PC-3 (cell line): ENCODE measurements around the gene C1GALT1C1. TPM values are rescaled to one million over a fixed set of nuclear protein-coding genes. Genes with fewer than 3 reads are reported as not detected.

Experiments
- ATAC-seq: fragments of 200-7000 bp; cut with Tn5 transposase; 2 replicates; pipeline ENCODE4 v1.9.1; 2020; ENCODE audit warnings: mild to moderate bottlenecking, moderate library complexity
- BruUV-seq: library from RNA; stranded (reverse); fragments of 400-500 nt; replicated peaks from 2 replicates; lab custom pipeline; 2021; lab: Mats Ljungman, UMichigan
- CTCF ChIA-PET: fragments of 300-600 bp; sonication (Branson Sonifier 250); formaldehyde crosslinking; loops from one replicate; lab custom pipeline; 2022; ENCODE audit warnings: antibody characterized with exemption; lab: Charles Lee
- POLR2A ChIA-PET: fragments of 300-600 bp; sonication (Branson Sonifier 250); formaldehyde crosslinking; loops from one replicate; lab custom pipeline; 2022; ENCODE audit warnings: antibody characterized with exemption; ENCODE audit not compliant: unreplicated experiment; lab: Charles Lee
- DNase-seq: peaks from one replicate; pipeline ENCODE4 v3.0.0-alpha.2; 2015
- H2AFZ ChIP-seq: fragments of 300-600 bp; sonication (generic); 2 replicates; pipeline ENCODE4 v1.6.0; 2016; ENCODE audit warnings: antibody characterized with exemption, low read length
- H3F3A ChIP-seq: fragments of 300-600 bp; sonication (generic); one replicate; pipeline ENCODE4 v1.6.0; 2017; ENCODE audit warnings: antibody characterized with exemption, low read length, control low read depth, mild to moderate bottlenecking; ENCODE audit not compliant: unreplicated experiment
- H3K27ac ChIP-seq: fragments of 300-600 bp; sonication (generic); 2 replicates; pipeline ENCODE4 v1.5.1; 2016; ENCODE audit warnings: mild to moderate bottlenecking, low read length
- H3K27me3 ChIP-seq: fragments of 300-600 bp; sonication (generic); 2 replicates; pipeline ENCODE4 v1.6.1; 2016; ENCODE audit warnings: low read length, mixed read lengths
- H3K36me3 ChIP-seq: fragments of 300-600 bp; sonication (generic); 2 replicates; pipeline ENCODE4 v1.6.1; 2016; ENCODE audit warnings: low read depth, mixed run types, low read length, mixed read lengths
- H3K4me1 ChIP-seq: fragments of 300-600 bp; sonication (generic); 2 replicates; pipeline ENCODE4 v1.5.1; 2016; ENCODE audit warnings: low read length; ENCODE audit not compliant: insufficient read depth
- H3K4me2 ChIP-seq: fragments of 300-600 bp; sonication (generic); 2 replicates; pipeline ENCODE4 v1.6.0; 2016; ENCODE audit warnings: low read length
- H3K4me3 ChIP-seq: fragments of 300-600 bp; sonication (generic); 2 replicates; pipeline ENCODE4 v1.5.1; 2016; ENCODE audit warnings: mild to moderate bottlenecking, low read length, mixed read lengths
- H3K79me2 ChIP-seq: fragments of 300-600 bp; sonication (generic); 2 replicates; pipeline ENCODE4 v1.6.1; 2017; ENCODE audit warnings: low read length, mixed read lengths
- H3K9ac ChIP-seq: fragments of 300-600 bp; sonication (generic); 2 replicates; pipeline ENCODE4 v1.6.0; 2016; ENCODE audit warnings: mild to moderate bottlenecking, low read length
- H3K9me2 ChIP-seq: fragments of 300-600 bp; sonication (generic); replicated peaks from 2 replicates; pipeline ENCODE4 v1.6.1; 2016; ENCODE audit warnings: mixed run types, low read length, mixed read lengths
- H3K9me3 ChIP-seq: fragments of 300-600 bp; sonication (generic); 2 replicates; pipeline ENCODE4 v1.6.1; 2016; ENCODE audit warnings: low read length, mixed read lengths
- H4K20me1 ChIP-seq: fragments of 300-600 bp; sonication (generic); 2 replicates; pipeline ENCODE4 v1.6.1; 2016; ENCODE audit warnings: low read length, mixed read lengths
- EZH2 ChIP-seq: fragments of 300-600 bp; sonication (generic); IDR thresholded peaks from one replicate; pipeline ENCODE4 v1.6.1; 2017; ENCODE audit warnings: antibody characterized with exemption, mild to moderate bottlenecking, low read length; ENCODE audit not compliant: unreplicated experiment
- EZH2phosphoT487 ChIP-seq: fragments of 300-600 bp; sonication (generic); IDR thresholded peaks from 2 replicates; pipeline ENCODE4 v1.6.1; 2018; ENCODE audit warnings: mild to moderate bottlenecking, antibody characterized with exemption, low read length, borderline replicate concordance
- intact Hi-C: fragments of 100-400 bp; cut with micrococcal nuclease; formaldehyde crosslinking; loops from 2 replicates; pipeline ENCODE4 v1.9.0; 2023
- total RNA-seq: library from RNA; depleted of rRNA; stranded (reverse); fragments of >200 nt; gene quantifications from 2 replicates; pipeline ENCODE4 v1.2.3, GENCODE V29; 2014
- TF ChIP-seq, protein P1 (sequence below): fragments of 300-600 bp; sonication (generic); conservative IDR thresholded peaks from 2 replicates; pipeline ENCODE4 v1.5.1; 2017; ENCODE audit warnings: antibody characterized with exemption, low read depth, mild to moderate bottlenecking, low read length

The C1GALT1C1 gene
- total RNA-seq, 1 experiment from 2014 or later = 37.2 TPM

- Histone ChIP-seq H3K4me1 (peaks cover 9% of the 10 kb centered on the region), H3K9ac (no peak overlapping the region), H3F3A (no peaks in the 10 kb centered on the region), H3K27ac (no peak overlapping the region), H3K36me3 (no peaks in the 10 kb centered on the region), H3K9me3 (no peaks in the 10 kb centered on the region), H2AFZ (no peak overlapping the region), H3K9me2 (no peaks in the 10 kb centered on the region), H3K4me2 (no peak overlapping the region), H4K20me1 (no peaks in the 10 kb centered on the region), H3K4me3 (no peak overlapping the region), H3K79me2 (peaks cover 37% of the 10 kb centered on the region), H3K27me3 (no peaks in the 10 kb centered on the region)
- TF ChIP-seq EZH2 (no peak), EZH2phosphoT487 (no peak)
- TF ChIP-seq, protein P1, sequence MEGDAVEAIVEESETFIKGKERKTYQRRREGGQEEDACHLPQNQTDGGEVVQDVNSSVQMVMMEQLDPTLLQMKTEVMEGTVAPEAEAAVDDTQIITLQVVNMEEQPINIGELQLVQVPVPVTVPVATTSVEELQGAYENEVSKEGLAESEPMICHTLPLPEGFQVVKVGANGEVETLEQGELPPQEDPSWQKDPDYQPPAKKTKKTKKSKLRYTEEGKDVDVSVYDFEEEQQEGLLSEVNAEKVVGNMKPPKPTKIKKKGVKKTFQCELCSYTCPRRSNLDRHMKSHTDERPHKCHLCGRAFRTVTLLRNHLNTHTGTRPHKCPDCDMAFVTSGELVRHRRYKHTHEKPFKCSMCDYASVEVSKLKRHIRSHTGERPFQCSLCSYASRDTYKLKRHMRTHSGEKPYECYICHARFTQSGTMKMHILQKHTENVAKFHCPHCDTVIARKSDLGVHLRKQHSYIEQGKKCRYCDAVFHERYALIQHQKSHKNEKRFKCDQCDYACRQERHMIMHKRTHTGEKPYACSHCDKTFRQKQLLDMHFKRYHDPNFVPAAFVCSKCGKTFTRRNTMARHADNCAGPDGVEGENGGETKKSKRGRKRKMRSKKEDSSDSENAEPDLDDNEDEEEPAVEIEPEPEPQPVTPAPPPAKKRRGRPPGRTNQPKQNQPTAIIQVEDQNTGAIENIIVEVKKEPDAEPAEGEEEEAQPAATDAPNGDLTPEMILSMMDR = no peak
- no peak for ATAC-seq
- ChIA-PET CTCF (no interaction called here), POLR2A (no interaction called here)
- intact Hi-C loops = no loop called here
- no TSS peak for BruUV-seq
- DNase-seq = no peak
Measured at GRCh38 chrX:120625371-120625770, 4.5 kb downstream of the C1GALT1C1 start.

DNA sequence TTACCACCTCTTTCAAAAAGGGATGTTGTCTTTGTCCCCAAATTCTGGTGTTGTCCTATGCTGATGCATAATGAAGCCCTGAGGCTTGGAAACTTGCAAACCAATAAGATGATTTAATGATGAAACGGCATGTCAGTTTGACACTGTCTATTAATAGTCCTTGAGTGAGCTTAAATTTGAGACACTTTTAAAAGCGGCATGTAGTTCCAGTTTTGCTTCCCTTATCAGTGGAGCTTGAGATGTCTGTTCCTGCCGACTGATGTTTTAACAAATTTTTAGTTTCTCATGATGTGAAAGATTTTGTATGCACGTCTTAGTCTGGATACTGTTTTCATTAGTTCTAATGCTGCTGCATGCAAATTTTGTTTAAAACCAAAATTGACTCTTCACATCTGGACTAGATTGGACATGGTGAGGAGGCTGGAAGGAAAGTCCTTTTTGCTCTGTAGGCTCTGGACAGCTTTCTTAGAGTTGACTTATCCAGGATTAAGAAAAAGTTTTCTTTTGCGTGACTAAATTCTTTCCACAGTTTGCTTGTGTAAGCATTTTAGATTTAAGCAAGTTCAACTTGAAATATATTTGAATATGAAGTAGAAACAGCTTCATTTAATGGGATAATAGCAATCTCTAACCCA is 11.7 kb downstream of the C1GALT1C1 start:
- H3K27me3 ChIP-seq = no peaks in the 10 kb centered on the region
- no peaks in the 10 kb centered on the region for H3K4me1 ChIP-seq
- H2AFZ ChIP-seq = no peak overlapping the region
- POLR2A ChIA-PET = no interaction called here
- no peak overlapping the region for H3K4me2 ChIP-seq
- H4K20me1 ChIP-seq = no peaks in the 10 kb centered on the region
- TF ChIP-seq, protein P1 = no peak
- TF ChIP-seq EZH2 (no peak), EZH2phosphoT487 (no peak)
- no peaks in the 10 kb centered on the region for H3F3A ChIP-seq
- ATAC-seq (no peak), DNase-seq (no peak)
- no peaks in the 10 kb centered on the region for H3K79me2 ChIP-seq
- H3K27ac ChIP-seq = no peak overlapping the region
- no peak overlapping the region for H3K4me3 ChIP-seq
- intact Hi-C loops = no loop called here
- peaks cover 15% of the 10 kb centered on the region; the same call in 1 of the 2 replicates for H3K36me3 ChIP-seq
- H3K9ac ChIP-seq = no peak overlapping the region
- CTCF ChIA-PET = no interaction called here
- BruUV-seq = no TSS peak
- no peaks in the 10 kb centered on the region for H3K9me2 ChIP-seq
- H3K9me3 ChIP-seq = no peaks in the 10 kb centered on the region

- Histone ChIP-seq H3K79me2 (no peaks in the 10 kb centered on the region), H3K9ac (no peak overlapping the region), H3K4me3 (no peak overlapping the region), H3K4me2 (no peak overlapping the region), H3F3A (no peaks in the 10 kb centered on the region), H3K9me2 (no peaks in the 10 kb centered on the region), H3K36me3 (peaks cover 15% of the 10 kb centered on the region; the same call in 1 of the 2 replicates), H3K27ac (no peak overlapping the region), H3K27me3 (no peaks in the 10 kb centered on the region), H3K4me1 (no peaks in the 10 kb centered on the region), H4K20me1 (no peaks in the 10 kb centered on the region), H2AFZ (no peak overlapping the region), H3K9me3 (no peaks in the 10 kb centered on the region)
- no peak for ATAC-seq
- CTCF ChIA-PET = no interaction called here
- TF ChIP-seq, protein P1 = no peak
- no peak for TF ChIP-seq EZH2phosphoT487
- no peak for TF ChIP-seq EZH2
- DNase-seq = no peak
- POLR2A ChIA-PET = no interaction called here
- intact Hi-C loops = no loop called here
- no TSS peak for BruUV-seq
Measured at GRCh38 chrX:120614816-120615215, 15.0 kb downstream of the C1GALT1C1 start.
